ENCODE results near the gene ERCC6L2. TPM values are rescaled to one million over a fixed set of nuclear protein-coding genes. Genes with fewer than 3 reads are reported as not detected.

Gene ERCC6L2
- total RNA-seq, 1 experiment from 2014 or later, result 39.7 TPM

GRCh38 chr9:95834281-95834907 is 41.1 kb upstream of the ERCC6L2 start:
- H3K9me3 ChIP-seq (ENCODE audit: control insufficient read depth, insufficient read depth, low read depth, low read length), result no peaks in the 10 kb centered on the region
- no peaks in the 10 kb centered on the region for H3K27me3 ChIP-seq (ENCODE audit: control insufficient read depth, insufficient read depth, low read length)
- intact Hi-C loops (cut with micrococcal nuclease; ENCODE audit: unreplicated experiment), result no loop called here
- POLR2A ChIA-PET, result no interaction called here
- in situ Hi-C loops (cut with HindIII; ENCODE audit: low pct_unique_long_range_greater_than_20kb, low sequenced_read_pairs), result no loop called here
- TF ChIP-seq REST (IDR thresholded peaks at IDR 0.05; ENCODE audit: insufficient read depth in 1 of 2, low read depth in 2 of 2, low read length in 1 of 2), result no peak
- no peaks in the 10 kb centered on the region for H3K4me1 ChIP-seq (ENCODE audit: control insufficient read depth, insufficient read depth, low read length)
- ATAC-seq (no peak), DNase-seq (ENCODE audit: low read depth, low spot score) (no peak)
- no peak overlapping the region for H3K27ac ChIP-seq (ENCODE audit: low read length)
- CTCF ChIA-PET, result no interaction called here
- BruUV-seq (replicated peaks), result no TSS peak
- H3K4me3 ChIP-seq (ENCODE audit: low read depth in 2 of 2, low read length in 2 of 2), result no peak overlapping the region
- H3K36me3 ChIP-seq (ENCODE audit: control insufficient read depth, insufficient read depth, low read length), result no peaks in the 10 kb centered on the region

GRCh38 chr9:95835393-95835792 is 40.1 kb upstream of the ERCC6L2 start:
- BruUV-seq (replicated peaks), result no TSS peak
- DNase-seq (ENCODE audit: low read depth, low spot score), result no peak
- in situ Hi-C loops (cut with HindIII; ENCODE audit: low pct_unique_long_range_greater_than_20kb, low sequenced_read_pairs) (no loop called here), intact Hi-C loops (cut with micrococcal nuclease; ENCODE audit: unreplicated experiment) (no loop called here)
- H3K4me1 ChIP-seq (ENCODE audit: control insufficient read depth, insufficient read depth, low read length), result no peaks in the 10 kb centered on the region
- no peak for TF ChIP-seq TCF7L2 (IDR thresholded peaks at IDR 0.05; ENCODE audit: low read depth, low read length)
- no peak for TF ChIP-seq POLR2AphosphoS5 (IDR thresholded peaks at IDR 0.05; ENCODE audit: low read depth, low read length)
- TF ChIP-seq SIN3A (IDR thresholded peaks at IDR 0.05; ENCODE audit: borderline replicate concordance, insufficient read depth, low read depth, low read length), result no peak
- no peak for TF ChIP-seq REST (IDR thresholded peaks at IDR 0.05; ENCODE audit: insufficient read depth in 1 of 2, low read depth in 2 of 2, low read length in 1 of 2)
- no peak for TF ChIP-seq CTCF (IDR thresholded peaks at IDR 0.05)
- no peak overlapping the region for H3K4me3 ChIP-seq (ENCODE audit: low read depth in 2 of 2, low read length in 2 of 2)
- H3K27ac ChIP-seq (ENCODE audit: low read length), result no peak overlapping the region
- H3K27me3 ChIP-seq (ENCODE audit: control insufficient read depth, insufficient read depth, low read length), result no peaks in the 10 kb centered on the region
- H3K9me3 ChIP-seq (ENCODE audit: control insufficient read depth, insufficient read depth, low read depth, low read length), result no peaks in the 10 kb centered on the region
- ATAC-seq, result no peak
- no peaks in the 10 kb centered on the region for H3K36me3 ChIP-seq (ENCODE audit: control insufficient read depth, insufficient read depth, low read length)
- POLR2A ChIA-PET, result no interaction called here
- CTCF ChIA-PET, result no interaction called here
